Femur (tissue), 1 donor: ENCODE data around the gene EBF4.

Experiments
- DNase-seq: peaks from one replicate; pipeline ENCODE4 v3.0.0-alpha.2; 2017

Gene EBF4

DNA sequence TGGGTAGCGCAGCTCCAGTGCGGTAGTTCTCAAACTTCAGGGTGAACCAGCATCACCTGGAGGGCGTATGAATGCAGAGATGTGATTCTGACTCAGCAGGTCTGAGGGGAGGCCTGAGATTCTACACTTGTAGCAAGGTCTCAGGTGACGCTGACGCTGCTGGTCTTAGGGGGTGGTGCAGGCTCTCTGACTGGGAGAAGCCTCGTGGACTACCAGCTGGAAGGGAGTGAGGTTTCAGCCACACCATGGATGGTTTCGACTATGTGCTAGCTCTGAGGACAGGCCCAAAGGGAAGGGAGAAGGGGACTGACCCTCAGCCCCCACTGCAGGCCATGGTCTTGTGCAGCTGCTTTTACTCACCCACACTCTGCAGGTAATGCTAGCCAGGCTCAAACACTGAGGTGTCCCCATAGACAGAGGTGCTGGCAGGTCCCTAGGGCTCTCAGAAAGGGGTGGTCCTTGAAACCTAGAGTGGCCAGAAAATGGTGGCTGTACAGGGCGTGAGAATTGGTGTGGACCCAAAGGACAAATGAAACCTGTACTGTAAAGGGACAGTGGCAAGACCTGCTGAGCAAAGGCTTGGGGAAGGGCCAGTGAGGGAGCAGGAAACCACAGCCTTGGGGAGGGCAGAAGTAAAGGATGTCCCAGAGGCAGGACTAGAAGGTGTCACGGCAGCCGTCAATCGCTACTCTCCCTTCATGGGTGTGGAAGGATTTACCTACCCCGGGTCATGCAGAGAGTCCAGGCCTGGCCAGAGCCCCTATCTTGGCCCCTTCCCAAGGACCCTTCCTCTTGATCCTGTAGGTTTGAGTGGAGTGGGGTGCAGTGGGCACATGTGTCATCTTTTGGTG lies 52.7 kb downstream of the EBF4 start:
- DNase-seq: no peak

DNA sequence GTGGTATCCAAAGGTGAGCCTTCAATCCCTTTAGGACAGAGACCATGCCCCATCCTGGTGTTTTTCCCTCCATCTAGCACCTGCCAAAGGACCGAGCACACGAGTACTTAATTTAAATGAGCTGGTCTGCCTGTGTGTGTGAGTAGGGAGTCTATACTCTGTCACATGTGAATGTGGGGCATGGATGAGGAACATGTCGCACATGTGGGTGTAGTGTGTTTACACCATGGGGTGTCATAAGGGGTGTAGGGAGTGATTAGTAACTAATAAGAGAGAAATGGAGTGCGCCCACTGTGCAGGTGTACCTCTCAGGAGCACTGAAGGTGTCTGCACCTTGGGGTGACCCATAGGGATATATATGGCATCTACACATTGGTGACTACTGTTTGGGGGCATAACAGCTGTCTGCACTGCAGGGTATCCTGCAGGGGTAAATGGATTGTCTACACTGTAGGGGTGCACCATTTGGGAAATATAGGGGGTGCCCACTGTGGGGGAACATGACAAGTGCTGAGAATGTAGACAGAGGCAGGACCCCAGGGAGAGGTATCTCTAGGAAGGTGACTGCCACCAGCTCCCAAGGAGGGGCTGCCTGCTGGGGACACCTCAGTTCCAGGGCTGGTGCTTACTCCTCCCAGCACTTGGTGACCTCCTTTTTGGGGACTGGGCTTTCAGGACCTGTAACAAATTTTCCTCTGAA lies 53.5 kb downstream of the EBF4 start:
- no peak for DNase-seq

DNA sequence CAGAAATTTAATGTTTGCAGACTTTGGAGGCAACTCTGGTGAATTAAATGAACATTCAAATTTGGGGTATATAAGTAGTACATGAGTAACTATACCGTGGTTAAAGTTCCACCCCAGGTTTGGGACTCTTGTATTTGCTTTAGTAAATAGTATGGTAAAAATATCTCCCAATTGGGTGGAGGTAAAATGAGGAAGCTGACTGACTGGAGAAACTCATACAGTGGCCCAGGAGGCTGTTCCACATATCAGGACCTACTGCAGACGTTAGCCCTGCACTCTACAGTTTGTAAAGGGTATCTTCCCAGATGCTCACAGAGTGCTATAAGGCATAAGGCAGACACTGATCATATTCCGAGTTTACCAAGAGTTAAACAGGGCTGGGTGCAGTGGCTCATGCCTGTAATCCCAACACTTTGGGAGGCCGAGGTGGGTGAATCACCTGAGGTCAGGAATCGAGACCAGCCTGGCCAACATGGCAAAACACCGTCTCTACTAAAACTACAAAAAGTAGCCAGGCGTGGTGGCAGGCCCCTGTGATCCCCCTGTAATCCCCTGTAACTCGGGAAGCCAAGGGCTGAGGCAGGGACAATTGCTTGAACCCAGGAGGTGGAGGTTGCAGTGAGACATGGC lies 54.2 kb downstream of the EBF4 start:
- no peak for DNase-seq

DNA sequence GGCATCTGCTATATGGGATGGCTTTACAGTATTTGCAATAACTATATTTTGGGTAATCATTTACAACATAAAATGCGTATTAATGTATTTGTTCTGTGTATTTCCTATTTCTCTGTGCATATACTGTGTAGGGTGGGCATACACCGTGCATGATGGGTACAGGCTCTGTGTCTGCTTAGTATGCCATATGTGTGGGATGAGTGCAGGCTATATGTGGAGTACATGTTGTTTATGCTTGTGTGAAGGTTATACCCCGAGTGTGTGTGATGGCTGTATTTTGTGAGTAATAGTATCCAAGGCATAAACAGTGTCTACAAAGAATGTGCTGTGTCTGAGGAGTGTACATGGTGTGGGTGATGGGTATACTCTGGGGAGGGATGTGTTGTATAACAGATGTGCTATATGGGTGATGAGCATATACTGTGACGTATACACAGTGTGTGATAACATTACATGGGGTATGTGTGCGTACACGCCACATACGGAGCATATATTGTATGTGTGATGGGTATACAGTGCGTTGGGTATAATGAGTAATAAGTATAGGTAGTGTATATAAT lies 55.2 kb downstream of the EBF4 start:
- no peak for DNase-seq

DNA sequence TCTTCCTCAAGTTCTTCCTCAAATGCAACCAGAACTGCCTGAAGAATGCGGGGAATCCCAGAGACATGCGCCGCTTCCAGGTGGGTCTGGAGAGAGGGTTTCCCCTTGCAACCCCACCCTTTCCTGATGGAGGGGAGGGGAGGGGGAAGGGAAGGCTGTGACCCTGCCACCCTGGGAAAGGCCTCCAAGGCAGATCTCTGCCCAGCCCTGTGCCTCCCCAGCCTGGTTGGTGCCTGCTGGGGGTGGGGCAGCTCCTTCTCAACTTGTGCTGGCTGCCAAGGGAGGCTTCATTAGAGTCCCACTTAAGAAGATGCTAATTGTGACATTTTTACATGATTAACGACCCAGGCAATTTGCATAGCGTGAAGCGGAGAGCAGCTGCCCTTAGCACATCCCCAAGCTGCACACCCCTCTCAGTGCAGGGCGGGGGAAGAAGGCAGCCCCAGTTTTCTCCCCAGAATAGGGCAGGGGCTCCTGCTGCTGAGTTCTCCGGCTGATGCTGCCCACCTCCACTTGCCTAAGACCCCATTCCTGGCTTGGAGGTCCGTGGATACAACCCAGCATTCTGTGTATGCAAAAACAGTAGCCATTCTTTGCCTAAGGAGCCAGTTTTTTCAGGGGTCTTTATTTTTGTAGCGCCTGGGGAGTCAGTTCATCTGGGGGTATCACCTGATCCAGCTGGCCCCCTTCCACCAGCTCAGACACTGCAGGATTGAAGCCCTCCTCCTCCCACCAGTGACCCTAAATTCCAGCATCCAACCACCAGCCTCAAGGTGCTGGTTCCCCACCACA lies 56.2 kb downstream of the EBF4 start:
- DNase-seq: peak; percentile 16

DNA sequence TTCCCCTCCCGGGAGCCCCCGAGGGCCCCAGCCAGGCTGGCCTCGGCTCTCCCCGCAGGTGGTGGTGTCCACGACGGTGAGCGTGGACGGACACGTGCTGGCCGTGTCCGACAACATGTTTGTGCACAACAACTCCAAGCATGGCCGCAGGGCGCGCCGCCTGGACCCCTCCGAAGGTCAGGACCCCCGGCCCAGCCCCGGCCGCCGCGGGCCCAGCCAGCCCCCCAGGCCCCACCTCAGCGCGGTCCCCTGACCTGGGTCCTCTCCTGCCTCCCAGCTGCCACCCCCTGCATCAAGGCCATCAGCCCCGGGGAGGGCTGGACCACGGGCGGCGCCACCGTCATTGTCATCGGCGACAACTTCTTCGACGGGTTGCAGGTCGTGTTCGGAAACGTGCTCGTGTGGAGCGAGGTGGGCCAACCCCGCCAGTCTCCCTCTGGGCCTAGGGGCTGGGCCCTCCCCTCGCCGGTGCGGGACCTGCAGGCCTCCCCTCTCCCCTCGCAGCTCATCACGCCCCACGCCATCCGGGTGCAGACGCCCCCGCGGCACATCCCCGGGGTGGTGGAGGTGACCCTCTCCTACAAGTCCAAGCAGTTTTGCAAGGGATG lies 56.9 kb downstream of the EBF4 start:
- no peak for DNase-seq

DNA sequence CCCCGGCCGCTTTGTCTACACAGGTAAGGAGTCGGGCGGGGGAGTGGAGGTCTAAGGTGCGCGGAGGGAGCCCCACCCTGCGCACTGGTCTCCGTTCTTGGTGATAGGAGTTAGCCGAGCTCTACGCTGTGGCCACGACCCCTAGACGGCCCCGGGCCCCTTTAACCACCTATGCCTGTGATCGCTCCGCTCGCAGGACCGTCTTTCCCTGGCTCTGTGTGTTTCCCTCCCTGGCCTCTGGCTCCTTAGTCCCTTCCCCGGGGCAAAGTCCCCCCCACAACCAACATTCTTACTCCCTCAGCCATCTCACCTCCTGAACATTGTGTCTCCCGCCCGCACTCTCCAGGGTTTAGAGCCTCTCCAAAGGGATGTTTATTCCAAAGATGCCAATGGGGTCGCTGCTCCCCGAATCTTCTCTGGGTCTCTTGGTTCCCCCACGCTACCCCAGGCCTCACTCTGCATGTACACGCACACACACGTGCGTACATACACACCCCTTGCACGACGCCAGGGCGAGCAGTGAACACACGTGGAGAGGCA lies 57.4 kb downstream of the EBF4 start:
- no peak for DNase-seq

DNA sequence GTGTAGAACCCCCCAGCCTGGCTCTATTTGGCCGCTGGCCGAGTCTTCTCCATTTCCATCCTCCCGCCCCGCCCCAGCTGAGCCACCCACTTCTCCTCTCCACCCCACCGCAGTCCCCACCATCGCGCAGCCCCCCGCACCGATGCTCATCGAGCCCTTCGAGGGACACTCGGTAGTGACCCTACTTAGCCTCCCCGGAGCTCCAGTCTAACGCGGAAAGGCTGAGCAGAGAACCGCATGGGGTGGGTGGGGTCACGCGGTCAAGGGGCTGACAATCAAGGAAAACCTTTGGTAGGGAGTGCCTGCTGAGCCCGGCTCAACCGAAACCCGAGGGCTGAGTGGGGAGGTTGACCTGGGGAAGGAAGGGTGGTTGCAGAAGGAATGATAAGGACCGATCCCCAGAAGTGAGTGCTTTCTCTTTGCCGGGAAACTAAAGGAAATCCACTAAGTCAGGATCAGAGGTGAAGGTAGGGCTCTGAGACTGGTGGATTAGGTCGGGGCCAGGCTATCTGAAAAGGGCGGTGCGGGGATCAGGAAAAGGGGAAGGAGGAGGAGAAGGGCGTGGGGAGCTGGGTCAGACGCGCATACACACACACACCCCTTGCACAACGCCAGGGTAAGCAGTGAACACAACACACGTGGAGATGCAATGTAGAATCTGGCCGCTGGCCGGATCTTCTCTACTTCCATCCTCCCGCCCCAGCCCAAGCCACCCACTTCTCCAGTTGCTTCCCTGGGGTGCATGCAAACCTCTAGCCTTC lies 58.1 kb downstream of the EBF4 start:
- DNase-seq: no peak

DNA sequence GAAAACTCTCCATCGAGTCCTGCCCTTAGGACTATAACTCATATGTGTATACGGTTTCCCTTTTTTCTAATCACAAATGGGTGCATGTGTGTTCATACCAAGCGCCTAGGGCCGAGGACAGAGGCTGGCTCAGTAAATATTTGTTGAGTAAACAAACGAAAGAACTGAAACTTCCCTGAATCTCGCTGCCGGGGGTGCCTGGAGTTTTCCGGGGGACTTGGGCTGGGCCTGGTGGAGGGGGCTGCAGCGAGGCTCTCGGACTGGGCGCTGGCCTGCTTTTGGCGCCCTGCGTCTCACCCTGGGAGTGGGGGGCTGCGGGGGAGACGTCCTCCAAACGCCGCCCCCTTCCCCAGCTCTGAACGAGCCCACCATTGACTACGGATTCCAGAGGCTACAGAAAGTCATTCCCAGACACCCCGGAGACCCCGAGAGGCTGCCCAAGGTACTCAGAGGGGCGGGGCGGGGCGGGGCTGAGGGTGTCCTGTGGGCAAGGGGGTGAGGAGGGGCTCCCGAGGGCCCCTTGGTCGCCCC lies 58.8 kb downstream of the EBF4 start:
- no peak for DNase-seq

DNA sequence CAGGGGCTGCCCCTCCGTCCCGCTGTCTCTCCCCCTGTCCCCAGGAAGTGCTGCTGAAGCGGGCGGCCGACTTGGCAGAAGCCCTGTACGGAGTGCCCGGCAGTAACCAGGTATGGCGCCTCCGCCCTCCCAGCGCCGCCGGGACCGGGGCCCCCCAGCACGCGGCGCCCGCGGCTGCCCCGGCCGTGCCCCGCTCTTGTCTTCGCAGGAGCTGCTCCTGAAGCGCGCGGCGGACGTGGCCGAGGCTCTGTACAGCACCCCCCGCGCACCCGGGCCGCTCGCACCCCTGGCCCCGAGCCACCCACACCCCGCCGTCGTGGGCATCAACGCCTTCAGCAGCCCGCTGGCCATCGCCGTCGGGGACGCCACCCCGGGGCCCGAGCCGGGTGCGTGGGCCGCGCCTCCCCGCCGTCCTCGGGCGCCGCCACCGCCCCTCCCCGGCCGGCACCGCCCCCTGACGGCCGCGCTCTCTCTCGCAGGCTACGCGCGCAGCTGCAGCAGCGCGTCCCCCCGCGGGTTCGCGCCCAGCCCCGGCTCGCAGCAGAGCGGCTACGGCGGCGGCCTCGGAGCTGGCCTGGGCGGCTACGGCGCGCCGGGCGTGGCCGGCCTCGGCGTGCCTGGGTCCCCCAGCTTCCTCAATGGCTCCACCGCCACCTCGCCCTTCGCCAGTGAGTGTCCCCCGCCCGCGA lies 59.4 kb downstream of the EBF4 start:
- DNase-seq: no peak

DNA sequence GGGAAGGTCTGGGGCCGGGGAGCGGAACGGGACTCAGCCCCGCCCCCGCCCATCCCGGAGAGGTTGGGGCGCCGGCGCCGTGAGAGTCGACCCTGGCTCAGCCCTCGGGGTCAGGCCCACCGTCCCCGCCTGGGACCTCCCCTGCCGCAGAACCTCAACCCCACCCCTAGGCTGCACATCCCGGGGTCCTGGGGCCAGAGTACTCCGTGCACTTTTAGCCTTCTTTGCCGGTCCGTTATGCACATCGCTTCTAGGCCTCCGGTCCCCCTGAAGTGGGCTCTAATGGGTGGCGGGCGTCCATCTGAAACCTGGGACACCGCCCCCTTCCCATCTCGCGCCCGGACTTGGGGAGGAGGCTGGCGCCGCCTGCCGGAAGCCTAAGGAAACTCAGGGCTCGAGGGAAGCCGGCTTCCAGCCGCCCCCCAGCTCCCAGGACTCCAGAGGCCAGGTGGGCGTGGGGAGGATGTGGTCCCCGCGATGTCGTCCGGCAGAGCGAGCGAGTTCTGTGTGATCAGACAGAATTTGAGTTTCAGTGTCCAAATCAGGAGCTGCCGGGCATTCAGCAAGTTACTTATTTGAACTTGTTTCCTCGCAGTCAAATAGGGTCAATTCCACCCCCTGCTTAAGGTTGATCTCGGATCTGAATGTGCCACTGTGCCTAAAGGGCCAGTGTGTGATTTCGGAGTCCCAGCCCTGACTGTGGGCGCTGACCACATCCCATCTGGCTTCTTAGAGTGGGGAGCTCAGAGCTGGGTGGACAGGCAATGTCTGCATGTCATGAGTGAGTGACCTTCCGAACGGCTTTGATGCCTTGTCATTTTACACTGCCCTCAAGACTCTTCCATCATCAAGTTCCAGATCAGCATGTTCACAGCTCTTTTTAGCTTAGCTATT lies 60.2 kb downstream of the EBF4 start:
- DNase-seq: no peak

DNA sequence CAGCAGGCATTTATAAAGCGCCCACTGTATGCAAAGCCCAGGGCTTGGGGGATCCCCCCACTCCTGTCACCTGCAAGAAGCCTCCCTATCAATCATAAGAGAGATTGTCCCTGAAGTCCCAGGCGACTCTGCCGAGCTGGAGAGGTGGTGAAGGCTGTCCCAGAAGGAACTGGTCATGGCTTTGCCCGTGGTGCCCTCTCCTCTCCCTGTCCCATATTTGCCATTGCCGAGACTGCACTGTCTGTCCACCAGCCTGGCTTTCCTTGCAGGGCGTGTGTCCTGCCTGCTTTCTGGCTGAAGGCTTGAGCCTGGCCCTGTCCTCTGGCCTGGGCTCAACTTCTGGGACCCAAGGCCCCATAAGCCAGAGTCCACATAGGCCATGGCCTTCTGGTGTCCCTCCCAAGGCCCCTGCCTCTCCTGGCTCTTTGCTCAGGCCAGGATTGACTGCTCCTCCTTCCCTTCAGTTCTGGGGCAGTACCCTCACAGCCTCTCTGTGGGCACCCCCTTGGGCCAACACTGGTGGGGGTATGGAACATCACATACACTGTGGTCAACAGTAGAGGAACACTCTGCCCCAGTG lies 61.0 kb downstream of the EBF4 start:
- no peak for DNase-seq

DNA sequence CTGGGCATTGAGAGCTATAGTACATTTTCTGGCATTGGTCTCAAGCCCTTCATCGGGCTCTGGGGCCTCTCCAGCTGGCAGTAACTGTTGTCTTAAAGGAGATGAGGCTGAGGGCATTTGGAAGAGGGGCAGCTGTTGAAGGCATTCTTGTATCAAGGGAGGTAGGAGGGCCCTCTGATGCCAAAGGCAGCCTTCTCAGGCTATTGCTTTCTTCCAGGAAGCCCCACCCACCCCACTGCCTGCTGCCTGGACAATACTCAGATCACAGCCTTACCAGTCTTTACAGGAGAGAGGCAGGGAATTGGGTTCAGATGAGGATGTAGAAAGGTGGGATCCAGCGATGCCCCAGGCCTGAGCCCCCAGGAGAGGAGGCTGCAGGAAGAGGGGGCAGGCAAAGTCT lies 61.8 kb downstream of the EBF4 start:
- DNase-seq: no peak

DNA sequence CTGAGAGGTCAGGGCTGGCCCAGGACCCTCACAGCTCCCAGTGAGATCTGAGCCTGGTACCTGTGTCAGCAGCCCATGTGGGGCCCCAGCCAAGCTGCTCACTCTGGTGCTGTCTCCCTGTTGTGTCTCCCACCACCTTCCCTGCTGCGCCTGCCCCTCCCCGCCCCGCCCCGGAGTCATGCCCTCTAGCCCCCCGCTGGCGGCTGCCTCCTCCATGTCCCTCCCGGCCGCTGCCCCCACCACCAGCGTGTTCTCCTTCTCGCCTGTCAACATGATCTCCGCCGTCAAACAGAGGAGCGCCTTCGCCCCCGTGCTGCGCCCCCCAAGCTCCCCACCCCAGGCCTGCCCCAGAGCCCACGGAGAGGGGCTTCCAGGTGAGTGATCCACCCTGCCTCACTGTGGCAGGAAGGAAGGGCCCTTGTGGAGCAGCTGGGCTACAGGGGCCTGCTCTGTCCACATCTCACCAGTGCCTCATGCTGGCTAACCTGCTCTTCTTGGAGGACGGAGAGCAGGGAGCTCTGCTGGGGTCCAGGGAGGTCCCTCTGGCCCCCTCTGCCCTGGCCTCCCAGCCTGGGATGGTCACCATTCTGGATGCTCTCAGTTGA lies 63.0 kb downstream of the EBF4 start:
- DNase-seq: no peak

DNA sequence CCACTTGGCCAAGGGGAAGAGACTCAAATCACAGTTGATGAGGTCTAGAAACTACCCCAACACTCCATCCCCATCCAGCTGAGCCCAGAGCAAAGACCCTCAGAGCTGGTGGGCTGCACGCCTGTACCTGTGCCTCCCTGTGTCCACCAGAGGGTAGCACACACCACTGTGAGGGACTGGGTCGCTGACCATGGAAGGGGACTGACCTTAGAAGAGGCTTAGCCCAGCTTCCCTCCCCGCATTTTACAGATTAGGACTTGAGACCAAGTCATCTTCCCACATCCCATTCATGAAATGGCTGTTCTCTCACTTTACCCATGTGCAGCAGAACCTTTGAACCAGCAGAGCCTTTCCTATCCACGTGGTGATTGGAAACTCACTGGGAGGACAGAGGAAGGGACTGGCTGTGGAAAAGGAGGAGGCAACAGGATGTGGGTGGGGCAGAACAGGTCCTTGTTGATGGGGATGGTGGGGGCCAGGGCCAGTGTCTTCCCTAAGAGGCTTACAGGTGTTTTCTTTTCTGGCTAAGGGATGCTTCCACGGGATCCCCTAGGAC lies 63.6 kb downstream of the EBF4 start:
- DNase-seq: no peak

DNA sequence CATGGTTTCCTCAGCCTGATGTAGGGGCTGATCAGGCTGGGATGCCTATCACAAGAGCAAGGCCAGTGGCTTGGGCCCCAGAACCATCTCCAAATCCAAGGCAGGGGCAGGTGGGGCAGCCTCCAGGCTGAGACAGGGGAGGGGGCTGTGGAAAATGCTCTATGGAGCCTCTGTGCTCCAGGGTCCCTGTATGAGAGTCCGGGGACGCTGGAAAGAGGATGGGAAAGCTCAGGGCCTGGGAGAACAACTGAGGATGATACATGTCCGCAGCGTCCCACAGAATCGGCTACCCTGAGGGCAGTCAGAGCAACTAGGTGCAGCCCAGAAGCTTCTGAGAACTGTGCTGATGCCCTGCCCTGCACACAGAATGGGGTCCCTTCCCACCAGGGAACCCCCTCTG lies 64.4 kb downstream of the EBF4 start:
- DNase-seq: no peak

DNA sequence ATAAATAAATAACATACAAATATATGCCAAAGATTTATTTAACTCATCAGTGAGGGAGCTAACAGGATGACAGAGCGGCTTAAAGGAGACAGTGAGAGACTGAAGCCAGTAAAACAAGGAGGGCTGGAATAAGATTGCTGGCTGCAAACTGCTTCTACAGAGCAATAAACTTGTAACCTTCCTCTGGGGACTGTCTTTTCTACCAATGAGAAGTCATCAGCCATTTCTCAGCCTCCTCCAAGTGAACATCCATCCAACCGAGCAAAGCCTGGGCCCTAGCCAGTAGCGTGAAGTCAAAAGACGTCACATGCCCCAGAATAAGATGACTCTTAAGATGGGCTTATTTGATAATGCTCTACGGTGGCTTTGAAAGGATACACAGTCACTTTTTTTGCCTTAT lies 65.4 kb downstream of the EBF4 start:
- DNase-seq: no peak

DNA sequence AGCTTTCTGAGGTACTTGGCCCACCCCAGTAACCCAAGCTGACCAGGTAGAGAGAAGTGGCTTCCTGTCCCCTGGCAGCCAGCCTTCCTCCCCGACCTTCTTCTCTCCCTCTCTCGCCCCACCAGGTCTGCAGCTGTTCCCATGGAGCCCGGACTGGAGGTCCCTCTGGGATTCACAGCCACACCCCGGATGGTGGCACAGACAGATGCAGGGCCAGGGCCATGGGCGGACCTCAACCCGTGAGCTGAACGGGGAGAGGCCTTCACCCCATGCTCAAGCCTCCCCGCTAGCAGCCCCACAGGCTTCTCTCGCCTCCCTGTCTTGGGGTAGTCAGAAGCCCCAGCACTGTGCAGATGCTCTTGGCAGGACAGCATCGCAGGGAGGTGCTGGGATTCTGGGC lies 66.6 kb downstream of the EBF4 start:
- no peak for DNase-seq
